H9 (cell line): ENCODE measurements around the gene TMEM132D. TPM values are rescaled to one million over a fixed set of nuclear protein-coding genes. Genes with fewer than 3 reads are reported as not detected.

ENCODE experiments used
- DNase-seq: peaks from one replicate; pipeline ENCODE4 v3.0.0-alpha.2; 2017
- H2AFZ ChIP-seq: one replicate; pipeline ENCODE4 v1.6.1; 2013; ENCODE audit warnings: mild to moderate bottlenecking, low read length, control low read depth, moderate library complexity
- H2AK5ac ChIP-seq: 2 replicates; pipeline ENCODE4 v1.6.1; 2013; ENCODE audit warnings: low read length, control low read depth, mixed read lengths; ENCODE audit not compliant: insufficient read length
- H2BK120ac ChIP-seq: one replicate; pipeline ENCODE4 v1.6.1; 2013; ENCODE audit warnings: low read depth, mild to moderate bottlenecking, low read length, control low read depth, inconsistent platforms; ENCODE audit not compliant: poor library complexity, severe bottlenecking
- H2BK12ac ChIP-seq: 2 replicates; pipeline ENCODE4 v1.6.1; 2013; ENCODE audit warnings: low read length, control low read depth, mixed read lengths, low read depth; ENCODE audit not compliant: insufficient read length
- H2BK15ac ChIP-seq: 2 replicates; pipeline ENCODE4 v1.6.1; 2013; ENCODE audit warnings: low read depth, low read length, control low read depth
- H2BK20ac ChIP-seq: one replicate; pipeline ENCODE4 v1.6.1; 2013; ENCODE audit warnings: low read depth, mild to moderate bottlenecking, low read length, control low read depth, inconsistent platforms; ENCODE audit not compliant: poor library complexity, severe bottlenecking
- H2BK5ac ChIP-seq: 2 replicates; pipeline ENCODE4 v1.6.1; 2013; ENCODE audit warnings: low read length, control low read depth, mixed read lengths; ENCODE audit not compliant: insufficient read length
- H3K14ac ChIP-seq: 2 replicates; pipeline ENCODE4 v1.6.1; 2013; ENCODE audit warnings: low read length, control low read depth; ENCODE audit not compliant: insufficient read depth
- H3K18ac ChIP-seq: 2 replicates; pipeline ENCODE4 v1.6.1; 2013; ENCODE audit warnings: low read depth, mild to moderate bottlenecking, mixed read lengths, low read length, control low read depth; ENCODE audit not compliant: insufficient read length
- H3K23ac ChIP-seq: 2 replicates; pipeline ENCODE4 v1.6.1; 2013; ENCODE audit warnings: low read length, control low read depth, mixed read lengths, low read depth; ENCODE audit not compliant: insufficient read length
- H3K23me2 ChIP-seq: 2 replicates; pipeline ENCODE4 v1.6.1; 2013; ENCODE audit warnings: low read depth, mild to moderate bottlenecking, mixed read lengths, low read length, control low read depth; ENCODE audit not compliant: insufficient read length, poor library complexity, severe bottlenecking
- H3K27ac ChIP-seq: 2 replicates; pipeline ENCODE4 v1.5.1; 2013; ENCODE audit warnings: low read length, control low read depth, mixed read lengths, low read depth; ENCODE audit not compliant: insufficient read length
- H3K27me3 ChIP-seq: 2 replicates; pipeline ENCODE4 v1.6.1; 2013; ENCODE audit warnings: low read length, control low read depth, inconsistent platforms; ENCODE audit not compliant: insufficient read depth
- H3K4ac ChIP-seq: 2 replicates; pipeline ENCODE4 v1.6.1; 2013; ENCODE audit warnings: low read depth, mild to moderate bottlenecking, control low read depth, inconsistent platforms, low read length, moderate library complexity
- H3K4me1 ChIP-seq: 2 replicates; pipeline ENCODE4 v1.6.1; 2013; ENCODE audit warnings: low read length, control low read depth, inconsistent platforms; ENCODE audit not compliant: insufficient read depth
- H3K4me2 ChIP-seq: 2 replicates; pipeline ENCODE4 v1.6.1; 2013; ENCODE audit warnings: low read length, control low read depth, mixed read lengths; ENCODE audit not compliant: insufficient read length, insufficient read depth
- H3K56ac ChIP-seq: 2 replicates; pipeline ENCODE4 v1.6.1; 2013; ENCODE audit warnings: low read depth, mild to moderate bottlenecking, mixed read lengths, low read length, control low read depth; ENCODE audit not compliant: insufficient read length
- H3K79me1 ChIP-seq: 2 replicates; pipeline ENCODE4 v1.6.1; 2013; ENCODE audit warnings: low read depth, mild to moderate bottlenecking, moderate library complexity, low read length, control low read depth, inconsistent platforms; ENCODE audit not compliant: insufficient read depth, poor library complexity, severe bottlenecking
- H3K79me2 ChIP-seq: 2 replicates; pipeline ENCODE4 v1.6.1; 2013; ENCODE audit warnings: low read length, control low read depth, inconsistent platforms; ENCODE audit not compliant: insufficient read depth
- H3K9ac ChIP-seq: 2 replicates; pipeline ENCODE4 v1.6.1; 2013; ENCODE audit warnings: low read length, control low read depth, mixed read lengths; ENCODE audit not compliant: insufficient read length; ENCODE audit errors: extremely low read depth
- H3K9me3 ChIP-seq: one replicate; pipeline ENCODE4 v1.6.1; 2013; ENCODE audit warnings: low read depth, low read length, inconsistent platforms; ENCODE audit not compliant: control insufficient read depth
- H3T11ph ChIP-seq: one replicate; pipeline ENCODE4 v1.6.1; 2013; ENCODE audit warnings: mild to moderate bottlenecking, low read length, control low read depth, inconsistent platforms
- H4K20me1 ChIP-seq: one replicate; pipeline ENCODE4 v1.6.1; 2013; ENCODE audit not compliant: control insufficient read depth, insufficient read length, insufficient read depth
- H4K5ac ChIP-seq: 2 replicates; pipeline ENCODE4 v1.6.1; 2013; ENCODE audit warnings: low read depth, mild to moderate bottlenecking, mixed read lengths, low read length, control low read depth; ENCODE audit not compliant: insufficient read length
- H4K8ac ChIP-seq: replicated peaks from 2 replicates; pipeline ENCODE4 v1.6.1; 2013; ENCODE audit warnings: low read length, control low read depth, mixed read lengths, low read depth; ENCODE audit not compliant: insufficient read length
- H4K91ac ChIP-seq: 2 replicates; pipeline ENCODE4 v1.6.1; 2013; ENCODE audit warnings: low read depth, mild to moderate bottlenecking, moderate library complexity, mixed read lengths, low read length, control low read depth; ENCODE audit not compliant: insufficient read length
- H3K27ac Mint-ChIP-seq, 3 experiments: 2 replicates in 2 of 3; 3 replicates in 1 of 3; pipeline ENCODE4 v1.8.0; 2020 to 2021; ENCODE audit warnings: mixed read lengths in 3 of 3, mild to moderate bottlenecking in 1 of 3, moderate library complexity in 1 of 3
- H3K27me3 Mint-ChIP-seq: 2 replicates; pipeline ENCODE4 v1.8.0; 2021; ENCODE audit warnings: low read depth, mild to moderate bottlenecking, moderate library complexity, mixed read lengths
- H3K36me3 Mint-ChIP-seq, 3 experiments: 2 replicates in 2 of 3; 3 replicates in 1 of 3; pipeline ENCODE4 v1.8.0; 2020 to 2021; ENCODE audit warnings: low read depth in 3 of 3, mixed read lengths in 3 of 3; ENCODE audit not compliant: insufficient read depth in 1 of 3
- H3K4me1 Mint-ChIP-seq, 2 experiments: 2 replicates each; pipeline ENCODE4 v1.8.0; 2020; ENCODE audit warnings: mixed read lengths in 2 of 2
- H3K4me3 Mint-ChIP-seq, 2 experiments: 2 replicates in 1 of 2; 3 replicates in 1 of 2; pipeline ENCODE4 v1.8.0; 2020 to 2021; ENCODE audit warnings: mild to moderate bottlenecking in 2 of 2, mixed read lengths in 2 of 2, moderate library complexity in 1 of 2
- H3K9me3 Mint-ChIP-seq, 2 experiments: 2 replicates in 1 of 2; 3 replicates in 1 of 2; pipeline ENCODE4 v1.8.0; 2020; ENCODE audit warnings: mild to moderate bottlenecking in 2 of 2, mixed read lengths in 2 of 2, moderate library complexity in 1 of 2
- WGBS: extraction: QIAGEN DNeasy Blood & Tissue Kit; methylation state at CpG from one replicate; pipeline ENCODE4 v1.1.7; 2013; ENCODE audit warnings: missing lambda C conversion rate, low lambda C conversion rate, mixed read lengths; ENCODE audit not compliant: insufficient read length; ENCODE audit errors: extremely low coverage; 5-methylcytosine and 5-hydroxymethylcytosine counted together
- total RNA-seq: library from RNA; stranded (reverse); gene quantifications from 2 replicates; pipeline ENCODE4 v1.2.1, GENCODE V29; 2021
- TF ChIP-seq, protein P1 (sequence below): fragments of 200-600 bp; sonication (generic); conservative IDR thresholded peaks from 3 replicates; pipeline ENCODE4 v1.8.0; 2021; ENCODE audit warnings: antibody characterized with exemption, mild to moderate bottlenecking

TMEM132D gene
- total RNA-seq, 1 experiment from 2014 or later = 6.1 TPM

DNA sequence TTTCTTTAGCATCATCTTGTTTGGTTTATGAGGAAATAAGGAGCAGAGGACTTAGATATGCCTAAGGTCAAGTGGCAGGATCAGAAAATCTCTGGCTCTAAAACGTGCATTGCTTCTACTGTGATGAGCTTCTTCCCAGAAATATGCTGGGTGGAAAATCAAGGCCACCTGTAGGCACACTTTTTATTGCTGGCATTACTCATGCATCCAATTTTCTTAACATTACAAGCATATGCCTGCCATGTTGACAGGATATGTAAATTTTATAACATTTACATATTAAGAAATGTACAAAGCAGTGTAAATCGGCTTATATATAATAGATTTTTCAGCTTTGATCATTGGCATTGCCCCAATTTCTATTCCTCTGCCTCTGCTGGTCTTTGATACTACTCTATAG, 409.6 kb downstream of the TMEM132D start:
- H3K56ac ChIP-seq = no peak overlapping the region
- H3K27me3 ChIP-seq = no peaks in the 10 kb centered on the region
- H2BK120ac ChIP-seq = no peak overlapping the region
- peaks cover 28 to 36% of the 10 kb centered on the region in 2 experiments for H3K4me1 Mint-ChIP-seq
- H3K9ac ChIP-seq = no peak overlapping the region
- H2AFZ ChIP-seq = no peak overlapping the region
- H4K91ac ChIP-seq = no peak overlapping the region
- no peak overlapping the region for H3K23ac ChIP-seq
- H3K9me3 Mint-ChIP-seq = no peaks in the 10 kb centered on the region
- no peaks in the 10 kb centered on the region for H4K20me1 ChIP-seq
- no peak overlapping the region for H4K8ac ChIP-seq
- H3K4me3 Mint-ChIP-seq = no peak overlapping the region
- no peak overlapping the region for H4K5ac ChIP-seq
- no peak overlapping the region for H2AK5ac ChIP-seq
- H3K9me3 ChIP-seq = no peaks in the 10 kb centered on the region
- H3T11ph ChIP-seq = no peak overlapping the region
- no peak overlapping the region for H3K4me2 ChIP-seq
- H2BK5ac ChIP-seq = no peak overlapping the region
- TF ChIP-seq, protein P1, sequence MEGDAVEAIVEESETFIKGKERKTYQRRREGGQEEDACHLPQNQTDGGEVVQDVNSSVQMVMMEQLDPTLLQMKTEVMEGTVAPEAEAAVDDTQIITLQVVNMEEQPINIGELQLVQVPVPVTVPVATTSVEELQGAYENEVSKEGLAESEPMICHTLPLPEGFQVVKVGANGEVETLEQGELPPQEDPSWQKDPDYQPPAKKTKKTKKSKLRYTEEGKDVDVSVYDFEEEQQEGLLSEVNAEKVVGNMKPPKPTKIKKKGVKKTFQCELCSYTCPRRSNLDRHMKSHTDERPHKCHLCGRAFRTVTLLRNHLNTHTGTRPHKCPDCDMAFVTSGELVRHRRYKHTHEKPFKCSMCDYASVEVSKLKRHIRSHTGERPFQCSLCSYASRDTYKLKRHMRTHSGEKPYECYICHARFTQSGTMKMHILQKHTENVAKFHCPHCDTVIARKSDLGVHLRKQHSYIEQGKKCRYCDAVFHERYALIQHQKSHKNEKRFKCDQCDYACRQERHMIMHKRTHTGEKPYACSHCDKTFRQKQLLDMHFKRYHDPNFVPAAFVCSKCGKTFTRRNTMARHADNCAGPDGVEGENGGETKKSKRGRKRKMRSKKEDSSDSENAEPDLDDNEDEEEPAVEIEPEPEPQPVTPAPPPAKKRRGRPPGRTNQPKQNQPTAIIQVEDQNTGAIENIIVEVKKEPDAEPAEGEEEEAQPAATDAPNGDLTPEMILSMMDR = no peak
- no peak overlapping the region for H2BK20ac ChIP-seq
- no peak overlapping the region for H3K18ac ChIP-seq
- H3K14ac ChIP-seq = no peak overlapping the region
- H3K4me1 ChIP-seq = no peaks in the 10 kb centered on the region; the same call in 1 of the 2 replicates
- H2BK15ac ChIP-seq = no peak overlapping the region
- H3K36me3 Mint-ChIP-seq = no peaks in the 10 kb centered on the region
- no peak for DNase-seq
- H3K4ac ChIP-seq = no peak overlapping the region
- no peak overlapping the region for H3K27ac Mint-ChIP-seq
- no peaks in the 10 kb centered on the region for H3K27me3 Mint-ChIP-seq
- H3K79me2 ChIP-seq = no peaks in the 10 kb centered on the region; the same call in 1 of the 2 replicates
- no peaks in the 10 kb centered on the region for H3K23me2 ChIP-seq
- WGBS = no CpG with 5 or more reads among the region's 2 CpGs
- H3K27ac ChIP-seq = no peak overlapping the region
- no peaks in the 10 kb centered on the region for H3K79me1 ChIP-seq
- H2BK12ac ChIP-seq = no peak overlapping the region
